HG02970 (cell line): Measurements from ENCODE around the gene KCNK5.

ENCODE experiments used
- ATAC-seq: cut with Tn5 transposase; IDR thresholded peaks from one replicate; pipeline ENCODE4 v1.9.1; 2021; ENCODE audit warnings: mild to moderate bottlenecking, moderate library complexity, moderate number of reproducible peaks; ENCODE audit not compliant: unreplicated experiment, low FRiP score

KCNK5 gene

GRCh38 chr6:39181826-39182225 is 47.4 kb downstream of the KCNK5 start:
- no peak for ATAC-seq

GRCh38 chr6:39181333-39181732 is 47.9 kb downstream of the KCNK5 start:
- no peak for ATAC-seq

GRCh38 chr6:39178804-39179203 is 50.5 kb downstream of the KCNK5 start:
- ATAC-seq, result no peak

GRCh38 chr6:39178235-39178634 is 51.0 kb downstream of the KCNK5 start:
- no peak for ATAC-seq

DNA sequence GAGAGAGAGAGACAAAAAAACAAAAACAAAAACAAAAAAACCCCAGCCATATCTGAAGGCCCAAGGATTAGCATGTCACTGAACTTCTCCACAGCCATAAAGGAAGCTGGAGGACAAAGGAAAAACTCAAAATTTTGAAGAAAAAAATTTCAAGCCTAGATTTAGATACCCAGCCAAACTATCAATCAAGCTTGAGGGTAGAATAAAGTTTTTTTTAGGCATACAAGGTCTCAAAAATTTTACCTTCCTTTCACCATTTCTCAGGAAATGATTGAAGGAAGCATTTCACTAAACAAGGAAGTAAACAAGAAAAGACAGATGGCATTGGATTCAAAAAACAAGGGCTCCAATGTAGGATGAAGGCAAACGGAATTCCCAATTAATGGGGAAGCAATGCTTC is 52.1 kb downstream of the KCNK5 start:
- no peak for ATAC-seq

GRCh38 chr6:39173270-39173669 is 56.0 kb downstream of the KCNK5 start:
- ATAC-seq, result no peak

DNA sequence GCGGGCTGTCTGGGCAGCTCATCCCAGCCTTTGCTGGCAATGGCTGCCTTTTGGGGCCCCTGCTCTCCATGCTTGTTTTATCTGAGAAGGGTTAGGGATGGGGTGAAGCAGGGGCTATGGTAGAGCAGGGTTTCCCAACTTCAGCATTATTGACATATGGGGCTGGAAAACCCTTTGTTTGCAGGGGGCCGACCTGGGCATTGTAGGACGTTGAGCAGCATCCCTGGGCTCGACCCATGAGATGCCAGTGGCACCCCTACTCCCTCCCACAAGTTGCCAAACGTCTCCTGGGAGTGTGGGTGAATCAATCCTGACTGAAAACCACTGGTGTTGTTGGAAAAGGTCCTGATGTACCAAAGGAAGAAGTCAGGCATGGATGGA is 56.9 kb downstream of the KCNK5 start:
- no peak for ATAC-seq

DNA sequence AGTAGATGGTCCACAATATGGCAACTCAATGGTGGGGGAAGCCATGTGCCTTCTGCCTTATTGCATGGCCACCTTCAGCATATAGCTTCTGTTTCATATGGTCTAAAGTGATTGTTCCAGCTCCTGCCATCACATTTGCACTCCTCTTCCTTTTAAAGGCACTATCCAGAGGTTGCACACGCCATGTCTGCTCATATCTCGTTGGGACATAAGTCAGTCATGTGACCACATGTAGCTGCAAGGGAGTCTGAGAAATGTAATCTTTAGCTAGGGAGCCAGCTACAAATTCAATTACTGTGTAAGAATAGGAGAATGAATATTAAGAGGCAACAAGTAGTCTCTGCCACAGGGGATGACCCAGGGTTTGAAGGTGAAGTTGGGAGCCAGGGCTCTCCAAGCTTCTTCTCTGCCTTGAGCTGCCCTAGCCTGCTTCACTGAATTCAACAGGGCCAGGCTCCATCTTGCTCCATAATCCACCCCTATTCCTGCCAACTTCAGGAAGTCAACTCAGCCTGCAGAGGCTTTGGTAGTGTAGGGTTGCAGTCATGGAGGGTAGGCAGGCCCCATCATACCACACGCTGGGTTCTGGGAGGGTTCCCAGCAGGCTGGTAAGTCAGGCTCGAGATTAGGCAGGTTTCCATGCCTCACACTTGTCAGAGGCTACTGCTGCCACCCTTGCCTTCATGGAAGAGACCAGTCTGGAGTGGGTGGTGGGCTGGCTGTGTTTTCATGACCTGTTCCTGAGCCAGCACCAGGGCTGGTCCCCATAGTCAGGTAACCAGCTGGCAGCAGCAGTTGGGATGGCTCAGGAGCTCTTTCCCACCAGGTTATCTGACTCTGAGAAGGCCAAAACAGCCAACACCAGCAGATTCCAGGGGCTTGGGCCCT is 57.5 kb downstream of the KCNK5 start:
- ATAC-seq, result no peak

DNA sequence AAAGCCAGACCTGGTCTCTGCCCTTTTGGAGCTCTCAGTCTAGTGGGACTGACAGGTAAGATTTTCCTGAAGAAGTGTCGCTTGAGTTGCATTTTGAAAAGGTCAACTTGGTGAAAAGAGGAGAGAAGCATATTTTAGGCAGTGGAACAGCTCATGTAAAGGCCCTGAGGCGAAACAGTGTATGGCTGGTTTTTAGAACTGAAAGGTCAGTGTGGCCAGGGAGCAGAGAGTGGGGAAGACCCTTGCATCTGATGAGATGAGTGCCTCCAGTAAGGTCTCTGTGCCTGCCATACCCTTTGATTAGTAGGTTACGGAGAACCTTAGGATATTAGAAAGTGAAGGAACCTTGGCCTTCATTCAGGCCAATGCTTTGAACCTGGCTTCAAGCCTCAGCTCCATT is 58.4 kb downstream of the KCNK5 start:
- ATAC-seq, result no peak

- ATAC-seq, result no peak
These were observed 58.9 kb downstream of the KCNK5 start for GRCh38 chr6:39170389-39170788.

GRCh38 chr6:39169448-39170344 is 59.6 kb downstream of the KCNK5 start:
- no peak for ATAC-seq

- ATAC-seq, result no peak
These were observed 61.2 kb downstream of the KCNK5 start for GRCh38 chr6:39167866-39168625.

DNA sequence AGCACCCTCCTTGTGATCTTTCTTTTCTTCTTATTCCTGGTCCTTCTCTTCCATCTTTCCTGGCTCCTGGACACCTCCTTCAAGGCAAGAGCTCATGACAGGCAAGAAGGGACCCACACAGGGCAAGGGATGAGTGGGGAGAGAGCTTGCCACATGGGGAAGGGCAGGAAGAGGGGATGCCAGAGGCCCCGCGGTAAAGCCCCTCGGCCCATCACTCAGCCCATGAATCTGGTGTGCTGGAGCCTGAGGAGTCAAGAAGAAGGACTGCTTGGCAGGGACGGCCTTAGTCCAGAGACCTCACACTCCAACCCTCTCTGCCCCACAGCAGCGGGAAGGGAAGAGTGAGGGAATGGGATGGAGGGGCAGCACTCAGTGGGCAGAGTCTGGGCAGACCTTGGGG is 62.0 kb downstream of the KCNK5 start:
- no peak for ATAC-seq

DNA sequence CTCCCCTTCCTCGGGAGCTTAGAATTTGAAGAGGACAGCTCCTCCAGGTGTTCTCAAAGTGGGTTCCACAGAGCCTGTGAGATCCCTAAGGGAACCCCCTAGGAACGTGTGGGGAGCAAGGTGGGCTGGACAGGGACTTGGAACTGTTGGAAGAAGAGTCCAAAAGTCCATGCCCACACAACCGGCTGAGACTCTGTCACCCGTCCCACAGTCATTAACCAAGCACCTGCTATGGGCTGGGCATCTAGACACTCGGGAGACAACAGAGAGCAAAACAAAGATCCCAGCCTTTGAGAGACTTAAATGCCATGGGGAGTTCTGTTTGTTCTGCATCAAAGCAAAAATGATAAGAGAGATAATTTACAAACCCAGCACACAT is 62.4 kb downstream of the KCNK5 start:
- ATAC-seq, result no peak

- ATAC-seq, result no peak
These were observed 62.9 kb downstream of the KCNK5 start for GRCh38 chr6:39166189-39166911.

- ATAC-seq, result no peak
These were observed 71.8 kb downstream of the KCNK5 start for GRCh38 chr6:39157511-39157910.

- ATAC-seq, result no peak
These were observed 72.5 kb downstream of the KCNK5 start for GRCh38 chr6:39156801-39157200.

DNA sequence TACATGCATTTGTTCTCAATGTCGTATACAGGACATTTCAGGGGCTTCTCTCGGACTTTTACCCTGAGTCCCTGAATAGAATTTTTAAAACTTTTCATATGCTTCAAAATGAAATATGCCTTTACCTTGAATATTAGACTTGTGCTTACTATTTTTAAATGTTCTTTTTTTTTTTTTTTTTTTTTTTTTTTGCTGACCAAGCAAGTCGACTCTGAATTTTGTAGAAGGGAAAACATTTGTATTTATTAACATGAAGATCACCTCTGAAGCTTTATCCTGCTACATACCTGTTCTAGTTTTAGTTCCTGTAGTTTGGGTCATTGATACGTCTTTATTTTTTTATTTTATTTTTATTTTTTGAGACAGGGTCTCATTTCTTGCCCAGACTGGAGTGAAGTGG is 74.6 kb downstream of the KCNK5 start:
- no peak for ATAC-seq

GRCh38 chr6:39153766-39154397 is 75.4 kb downstream of the KCNK5 start:
- ATAC-seq, result no peak

- ATAC-seq, result no peak
These were observed 77.0 kb downstream of the KCNK5 start for GRCh38 chr6:39152262-39152661.
